Chondrocyte (in vitro differentiated cells): ENCODE results near the gene OR51B2. TPM values are rescaled to one million over a fixed set of nuclear protein-coding genes. Genes with fewer than 3 reads are reported as not detected.

Source experiments
- DNase-seq: peaks from one replicate; pipeline ENCODE4 v3.0.0; 2021; ENCODE audit warnings: mixed read lengths, low spot score
- H3K27ac Mint-ChIP-seq: one replicate; pipeline ENCODE4 v1.8.0; 2021; ENCODE audit warnings: mild to moderate bottlenecking, moderate library complexity, mixed read lengths; ENCODE audit not compliant: unreplicated experiment
- H3K27me3 Mint-ChIP-seq: 2 replicates; pipeline ENCODE4 v1.8.0; 2021; ENCODE audit warnings: low read depth, mixed read lengths
- H3K36me3 Mint-ChIP-seq: 2 replicates; pipeline ENCODE4 v1.8.0; 2021; ENCODE audit warnings: low read depth, mixed read lengths
- H3K4me1 Mint-ChIP-seq: 2 replicates; pipeline ENCODE4 v1.8.0; 2021; ENCODE audit warnings: low read depth, mild to moderate bottlenecking, mixed read lengths
- H3K4me3 Mint-ChIP-seq: one replicate; pipeline ENCODE4 v1.8.0; 2021; ENCODE audit warnings: mild to moderate bottlenecking, moderate library complexity, mixed read lengths; ENCODE audit not compliant: unreplicated experiment
- H3K9me3 Mint-ChIP-seq: 2 replicates; pipeline ENCODE4 v1.8.0; 2021; ENCODE audit warnings: low read depth, mixed read lengths
- total RNA-seq: library from RNA; stranded (reverse); gene quantifications from 3 replicates; pipeline ENCODE4 v1.2.1, GENCODE V29; 2021
- TF ChIP-seq, protein P1 (sequence below): fragments of 200-600 bp; sonication (generic); IDR thresholded peaks from 2 replicates; pipeline ENCODE4 v1.5.0; 2021; ENCODE audit warnings: antibody characterized with exemption, mild to moderate bottlenecking, moderate library complexity

The OR51B2 gene
- total RNA-seq, 1 donor from 2014 or later: not detected

- no peaks in the 10 kb centered on the region for H3K9me3 Mint-ChIP-seq
- H3K27me3 Mint-ChIP-seq: peaks cover 15% of the 10 kb centered on the region
- no peak overlapping the region for H3K4me3 Mint-ChIP-seq
- TF ChIP-seq, protein P1, sequence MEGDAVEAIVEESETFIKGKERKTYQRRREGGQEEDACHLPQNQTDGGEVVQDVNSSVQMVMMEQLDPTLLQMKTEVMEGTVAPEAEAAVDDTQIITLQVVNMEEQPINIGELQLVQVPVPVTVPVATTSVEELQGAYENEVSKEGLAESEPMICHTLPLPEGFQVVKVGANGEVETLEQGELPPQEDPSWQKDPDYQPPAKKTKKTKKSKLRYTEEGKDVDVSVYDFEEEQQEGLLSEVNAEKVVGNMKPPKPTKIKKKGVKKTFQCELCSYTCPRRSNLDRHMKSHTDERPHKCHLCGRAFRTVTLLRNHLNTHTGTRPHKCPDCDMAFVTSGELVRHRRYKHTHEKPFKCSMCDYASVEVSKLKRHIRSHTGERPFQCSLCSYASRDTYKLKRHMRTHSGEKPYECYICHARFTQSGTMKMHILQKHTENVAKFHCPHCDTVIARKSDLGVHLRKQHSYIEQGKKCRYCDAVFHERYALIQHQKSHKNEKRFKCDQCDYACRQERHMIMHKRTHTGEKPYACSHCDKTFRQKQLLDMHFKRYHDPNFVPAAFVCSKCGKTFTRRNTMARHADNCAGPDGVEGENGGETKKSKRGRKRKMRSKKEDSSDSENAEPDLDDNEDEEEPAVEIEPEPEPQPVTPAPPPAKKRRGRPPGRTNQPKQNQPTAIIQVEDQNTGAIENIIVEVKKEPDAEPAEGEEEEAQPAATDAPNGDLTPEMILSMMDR: no peak
- no peaks in the 10 kb centered on the region for H3K36me3 Mint-ChIP-seq
- no peaks in the 10 kb centered on the region for H3K4me1 Mint-ChIP-seq
- no peak overlapping the region for H3K27ac Mint-ChIP-seq
- DNase-seq: no peak
Measured at GRCh38 chr11:5307256-5308019, 16.7 kb downstream of the OR51B2 start.

GRCh38 chr11:5304046-5304445, 20.1 kb downstream of the OR51B2 start:
- TF ChIP-seq, protein P1: no peak
- H3K4me3 Mint-ChIP-seq: no peak overlapping the region
- H3K4me1 Mint-ChIP-seq: no peaks in the 10 kb centered on the region
- DNase-seq: no peak
- peaks cover 10% of the 10 kb centered on the region for H3K27me3 Mint-ChIP-seq
- peaks cover 2% of the 10 kb centered on the region for H3K9me3 Mint-ChIP-seq
- H3K27ac Mint-ChIP-seq: no peak overlapping the region
- H3K36me3 Mint-ChIP-seq: no peaks in the 10 kb centered on the region

DNA sequence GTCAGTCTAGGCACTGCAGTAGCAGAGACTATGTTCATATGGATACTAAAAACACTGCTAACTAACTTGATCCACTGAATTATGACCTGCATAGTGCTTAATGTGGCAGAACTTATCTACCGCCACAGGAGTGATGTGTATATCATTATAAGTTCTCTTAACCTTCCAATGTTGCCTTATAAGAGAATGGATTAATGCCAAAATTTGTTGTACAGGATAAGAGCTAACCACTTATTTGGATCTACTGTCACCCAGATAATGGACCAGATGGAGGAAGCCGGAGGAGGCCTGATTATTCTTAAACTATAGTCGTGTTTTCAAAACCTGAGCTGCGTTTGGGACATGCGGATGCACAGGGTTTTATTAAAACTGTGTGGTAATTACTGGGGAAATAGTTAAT, 20.5 kb downstream of the OR51B2 start:
- TF ChIP-seq, protein P1: no peak
- Mint-ChIP-seq H3K9me3 (peaks cover 2% of the 10 kb centered on the region), H3K27ac (no peak overlapping the region), H3K4me1 (no peaks in the 10 kb centered on the region), H3K36me3 (no peaks in the 10 kb centered on the region), H3K4me3 (no peak overlapping the region), H3K27me3 (peaks cover 10% of the 10 kb centered on the region)
- no peak for DNase-seq

DNA sequence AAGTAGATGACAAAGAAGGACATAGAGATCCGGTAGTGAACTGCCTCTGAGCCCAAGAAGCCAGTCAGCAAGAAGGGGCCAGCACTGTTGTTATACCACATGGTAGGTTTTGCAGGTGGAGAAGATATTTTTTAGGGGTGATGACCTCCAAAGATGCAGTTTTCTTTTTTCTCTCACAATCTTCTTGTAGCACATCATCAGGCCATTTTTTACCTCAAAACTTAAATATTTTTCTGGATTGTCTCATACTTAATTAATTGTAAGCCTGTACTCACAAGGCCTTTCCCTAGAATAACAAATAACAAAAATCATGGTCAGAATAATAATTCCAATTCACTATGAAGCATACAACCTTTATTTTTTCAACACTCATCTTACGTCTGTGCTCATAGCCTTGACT, 22.3 kb downstream of the OR51B2 start, which contains the start of gene OR51B4:
OR51B4 (minus strand) TSS at position 101 of the 400 bp plus-strand sequence; CDS start at position 101, 0 bp downstream.
- no peaks in the 10 kb centered on the region for H3K4me1 Mint-ChIP-seq
- no peaks in the 10 kb centered on the region for H3K36me3 Mint-ChIP-seq
- H3K27me3 Mint-ChIP-seq: peaks cover 7% of the 10 kb centered on the region
- TF ChIP-seq, protein P1: no peak
- no peak within 1 kb of the TSS for H3K27ac Mint-ChIP-seq
- H3K4me3 Mint-ChIP-seq: no peak within 1 kb of the TSS
- peaks cover 2% of the 10 kb centered on the region for H3K9me3 Mint-ChIP-seq
- DNase-seq: no peak

GRCh38 chr11:5300251-5300650, 23.8 kb downstream of the OR51B2 start:
- H3K4me3 Mint-ChIP-seq: no peak overlapping the region

More at GRCh38 chr11:5300251-5300650, 23.8 kb downstream of the OR51B2 start:
- TF ChIP-seq, protein P1: no peak
- no peak for DNase-seq
- Mint-ChIP-seq H3K27ac (no peak overlapping the region), H3K36me3 (no peaks in the 10 kb centered on the region), H3K27me3 (peaks cover 14% of the 10 kb centered on the region), H3K4me1 (no peaks in the 10 kb centered on the region), H3K9me3 (peaks cover 2% of the 10 kb centered on the region)
